HG03280 (cell line): ENCODE results near the gene MTMR3.
A peak's percentile ranks its signal among the peaks of the same experiment; 100 is the strongest.

Source experiments
- ATAC-seq: cut with Tn5 transposase; IDR thresholded peaks from one replicate; pipeline ENCODE4 v1.9.1; 2021; ENCODE audit warnings: mild to moderate bottlenecking, moderate library complexity; ENCODE audit not compliant: unreplicated experiment

The MTMR3 gene

GRCh38 chr22:29914165-29914564 lies 31.2 kb downstream of the MTMR3 start:
- no peak for ATAC-seq

DNA sequence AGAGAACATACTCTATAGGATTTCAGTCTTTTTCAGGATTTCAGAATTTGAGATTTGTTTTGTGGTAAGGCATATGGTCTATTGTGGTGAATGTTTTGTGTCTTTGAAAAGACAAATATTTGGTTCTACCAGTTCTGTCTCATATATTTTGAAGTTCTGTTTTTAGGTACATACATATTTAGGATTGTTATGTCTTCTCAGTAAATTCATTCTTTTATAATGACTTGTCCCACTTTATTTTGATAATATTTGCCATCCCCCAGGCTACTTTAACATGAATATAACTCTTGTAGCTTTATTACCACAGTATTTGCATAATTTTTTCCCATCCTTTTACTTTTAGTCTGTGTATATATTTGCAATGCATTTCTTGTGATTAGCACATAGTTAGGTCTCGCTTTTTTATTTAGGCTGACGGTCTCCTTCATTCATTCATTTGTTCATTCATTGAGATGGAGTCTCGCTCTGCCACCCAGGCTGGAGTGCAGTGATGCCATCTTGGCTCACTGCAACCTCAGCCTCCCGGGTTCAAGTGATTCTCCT lies 32.1 kb downstream of the MTMR3 start:
- ATAC-seq, result no peak

- no peak for ATAC-seq
Observed at GRCh38 chr22:29916007-29916544, 33.1 kb downstream of the MTMR3 start.

DNA sequence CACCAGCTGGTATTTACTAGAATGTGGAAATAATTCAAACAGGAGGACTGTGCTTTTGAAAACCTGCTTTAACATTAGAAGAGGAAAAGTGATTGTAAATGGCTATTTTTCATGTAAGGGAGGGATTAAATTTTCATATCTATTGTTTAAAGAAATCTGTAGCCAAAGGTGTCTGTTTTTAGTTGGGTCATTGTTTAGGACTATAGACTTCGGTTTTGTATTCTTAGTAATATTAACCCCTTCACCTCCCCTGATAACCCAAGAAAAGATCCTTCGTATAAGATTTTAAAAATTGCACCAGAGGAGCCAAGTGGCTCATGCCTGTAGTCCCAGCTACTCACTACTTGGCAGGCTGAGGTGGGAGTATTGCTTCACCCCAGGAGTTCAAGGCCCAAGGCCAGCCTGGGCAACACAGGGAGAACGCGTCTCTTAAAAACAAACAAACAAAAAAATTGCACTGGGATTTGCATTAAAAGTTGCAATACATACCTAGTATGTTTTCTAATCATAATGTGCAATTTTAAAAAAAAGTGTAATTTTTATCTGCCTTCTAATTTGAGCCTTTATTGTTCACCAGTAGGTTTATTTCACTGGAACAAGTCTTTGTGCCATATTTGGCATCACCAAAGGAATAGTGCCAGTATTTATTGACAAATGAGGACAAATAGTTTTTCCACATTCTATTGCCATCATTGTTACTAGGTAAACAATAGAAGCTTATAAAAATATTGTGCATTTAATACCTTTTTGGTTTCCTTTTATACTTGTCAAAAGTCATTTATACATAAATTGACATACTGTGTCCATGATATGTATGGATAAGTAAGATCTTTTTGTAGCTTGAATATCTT lies 34.3 kb downstream of the MTMR3 start:
- no peak for ATAC-seq

- ATAC-seq, result no peak
Observed at GRCh38 chr22:29925402-29925801, 42.4 kb downstream of the MTMR3 start.

DNA sequence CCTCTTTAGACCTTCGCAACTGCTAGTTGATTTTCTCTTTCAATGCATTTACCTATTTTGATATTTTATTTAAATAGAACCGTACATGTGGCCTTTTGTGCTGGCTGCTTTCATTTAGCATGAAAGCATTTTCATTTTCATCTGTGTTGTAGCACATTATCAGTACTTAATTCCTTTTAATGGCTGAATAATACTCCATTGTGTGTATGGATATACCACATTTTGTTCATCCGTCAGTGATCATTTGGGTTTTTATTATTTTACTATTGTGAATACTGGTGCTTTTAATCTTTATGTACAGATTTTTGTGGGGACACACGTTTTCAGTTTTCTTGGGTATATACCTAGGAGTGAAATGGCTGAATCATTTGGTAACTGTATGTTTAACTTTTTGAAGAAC lies 43.1 kb downstream of the MTMR3 start:
- no peak for ATAC-seq

GRCh38 chr22:29932136-29932535 lies 49.2 kb downstream of the MTMR3 start:
- ATAC-seq, result no peak

GRCh38 chr22:29933619-29934018 lies 50.6 kb downstream of the MTMR3 start:
- no peak for ATAC-seq

DNA sequence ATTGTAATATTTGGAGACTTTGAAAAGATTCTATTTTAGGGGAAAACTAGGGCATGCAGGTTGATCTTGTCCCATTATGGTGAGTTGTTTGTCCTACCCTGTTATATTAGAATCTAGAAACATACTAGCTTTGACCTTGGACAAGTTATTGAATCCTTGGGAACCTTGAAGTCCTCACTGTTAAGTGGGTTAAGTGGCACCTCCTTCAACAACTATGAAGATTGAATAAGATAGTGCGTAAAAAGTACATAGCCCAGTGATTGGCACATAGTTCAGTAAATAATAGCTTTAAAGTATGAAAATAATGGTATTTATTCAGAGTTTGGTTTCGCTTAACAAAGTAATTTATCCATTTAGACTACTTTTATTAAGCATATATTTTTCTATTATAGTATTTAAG lies 51.6 kb downstream of the MTMR3 start:
- ATAC-seq, result no peak

DNA sequence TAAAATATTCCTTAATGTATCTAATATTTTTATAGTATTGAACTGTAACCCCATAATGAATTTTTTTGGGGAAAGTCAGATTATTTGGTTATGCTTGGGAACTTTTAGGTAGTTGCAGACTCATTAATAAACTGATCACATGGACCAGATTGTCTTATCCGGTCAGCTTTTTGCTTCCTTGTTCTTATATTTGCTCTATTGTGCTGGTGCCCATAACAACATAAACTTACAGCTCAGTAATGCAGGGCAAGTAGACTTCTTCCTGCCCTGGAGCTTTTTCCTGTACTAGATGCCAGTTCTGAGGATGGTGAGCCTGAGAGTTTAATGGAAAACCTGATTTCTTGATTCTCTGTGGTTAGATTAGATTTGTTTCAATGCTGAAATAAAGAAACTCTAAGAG lies 53.2 kb downstream of the MTMR3 start:
- no peak for ATAC-seq

GRCh38 chr22:29937940-29938693 lies 55.1 kb downstream of the MTMR3 start:
- ATAC-seq, result peak; percentile 54

GRCh38 chr22:29940526-29940925 lies 57.6 kb downstream of the MTMR3 start:
- ATAC-seq, result no peak

- ATAC-seq, result no peak
Observed at GRCh38 chr22:29944339-29944738, 61.4 kb downstream of the MTMR3 start.

- ATAC-seq, result no peak
Observed at GRCh38 chr22:29945435-29945834, 62.5 kb downstream of the MTMR3 start.

DNA sequence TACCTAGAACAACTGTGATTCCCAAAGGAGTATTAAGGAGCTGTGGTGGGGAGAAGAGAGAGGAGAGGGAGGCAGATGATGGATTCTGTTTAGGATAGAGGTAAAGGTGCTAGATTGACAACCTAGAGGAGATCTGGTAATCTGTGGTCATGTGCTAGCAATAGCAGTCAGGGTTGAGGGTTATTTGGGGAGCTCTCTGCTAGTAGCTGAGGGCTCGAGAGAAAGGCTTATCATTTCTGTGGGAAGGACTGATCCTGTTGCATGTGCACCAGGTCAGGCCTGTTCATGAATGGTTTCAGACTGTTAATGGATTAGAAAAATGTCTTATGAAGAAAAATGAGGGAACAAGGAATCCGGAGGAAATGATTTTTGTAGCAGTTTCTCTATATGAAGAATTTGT lies 63.2 kb downstream of the MTMR3 start:
- ATAC-seq, result no peak

DNA sequence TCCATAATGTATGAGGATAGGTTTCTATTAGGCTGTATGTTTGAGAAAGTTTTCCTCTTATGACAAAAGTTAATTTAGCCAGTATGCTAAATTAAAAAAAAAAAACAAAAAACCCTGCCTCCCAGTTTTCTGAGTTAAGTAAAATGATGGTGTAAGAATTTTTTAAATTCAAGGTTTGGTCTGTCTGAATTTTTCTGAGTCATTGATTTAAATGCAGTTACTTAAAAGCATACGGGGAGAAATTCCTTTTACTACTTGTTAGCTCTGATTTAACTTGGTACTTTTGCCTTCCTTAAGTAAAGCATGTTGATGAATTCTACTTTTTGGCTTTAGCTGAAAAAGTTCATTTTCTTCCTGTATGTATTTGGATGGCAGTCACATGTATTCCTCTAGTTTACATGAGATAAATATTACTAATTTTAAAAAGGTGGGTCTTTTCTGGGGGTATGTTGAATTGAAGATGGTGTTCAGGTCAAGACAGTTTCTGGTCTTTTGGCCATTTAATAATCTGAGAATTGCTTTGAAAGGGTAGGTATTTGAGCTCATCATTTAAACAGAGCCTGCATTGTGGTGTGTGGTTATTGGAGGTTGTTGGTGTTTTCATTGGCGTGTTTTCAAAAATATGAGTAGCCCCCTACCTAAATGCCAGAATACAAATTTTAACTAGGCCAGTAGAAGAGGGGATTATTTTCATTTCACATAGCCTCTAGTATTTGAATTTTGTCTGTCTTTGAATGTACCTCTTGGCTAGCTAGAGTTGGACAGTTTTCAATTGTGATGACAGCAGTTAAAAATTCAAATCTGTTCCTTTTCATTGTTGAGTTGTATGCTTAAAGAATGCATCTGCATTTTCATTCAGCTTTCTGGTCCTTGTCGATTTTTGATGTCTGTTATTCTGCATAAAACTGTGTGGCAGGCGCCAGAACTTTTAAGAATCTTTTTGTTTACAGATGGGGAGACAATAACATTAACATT lies 64.7 kb downstream of the MTMR3 start:
- ATAC-seq, result no peak

GRCh38 chr22:29948385-29948769 lies 65.4 kb downstream of the MTMR3 start:
- no peak for ATAC-seq

DNA sequence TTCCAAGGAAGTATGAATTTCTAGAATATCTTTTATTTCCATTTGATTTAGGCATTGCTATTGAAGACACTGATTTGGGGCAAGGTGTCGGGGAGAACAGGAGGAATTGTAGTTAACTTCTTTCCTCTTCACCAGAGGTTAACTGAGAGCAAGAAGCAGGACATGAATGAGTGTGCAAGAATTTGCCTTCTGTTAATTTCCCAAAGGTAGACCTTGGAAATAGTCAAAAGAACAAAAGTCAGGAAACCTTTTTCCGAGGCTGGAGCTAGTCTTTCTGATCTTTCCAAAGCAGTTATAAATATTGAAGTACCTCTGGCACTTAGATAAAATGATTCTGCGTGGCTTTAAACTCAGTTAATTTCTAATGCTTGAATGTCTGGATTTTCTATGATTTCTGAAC lies 66.9 kb downstream of the MTMR3 start:
- no peak for ATAC-seq

GRCh38 chr22:29951791-29952413 lies 68.9 kb downstream of the MTMR3 start:
- ATAC-seq, result no peak

GRCh38 chr22:29954203-29954855 lies 71.4 kb downstream of the MTMR3 start:
- ATAC-seq, result no peak
